K562 (cell line): ENCODE results near the gene TRIAP1. TPM values are rescaled to one million over a fixed set of nuclear protein-coding genes. Genes with fewer than 3 reads are reported as not detected.

ENCODE experiments used
- CREBBP ChIP-seq: IDR thresholded peaks from one replicate; pipeline ENCODE4 v1.6.1; 2012; ENCODE audit warnings: low read depth, mild to moderate bottlenecking, control low read depth, inconsistent platforms, low read length
- CTBP1 ChIP-seq: fragments of 450-650 bp; IDR thresholded peaks from 2 replicates; pipeline ENCODE4 v1.6.1; 2016; ENCODE audit warnings: borderline replicate concordance
- KLF10 ChIP-seq: fragments of 250-450 bp; sonication (Bioruptor Pico); IDR thresholded peaks from 2 replicates; pipeline ENCODE4 v1.6.1; 2021; ENCODE audit warnings: matching md5 sums
- MAFK ChIP-seq: IDR thresholded peaks from 2 replicates; pipeline ENCODE4 v1.6.1; 2011; ENCODE audit warnings: low read length, improper control_type of control experiment
- MEIS2 ChIP-seq: fragments of 450-650 bp; IDR thresholded peaks from 2 replicates; pipeline ENCODE4 v1.6.1; 2014; ENCODE audit warnings: mild to moderate bottlenecking; ENCODE audit not compliant: partially characterized antibody
- NFYB ChIP-seq: IDR thresholded peaks from 2 replicates; pipeline ENCODE4 v1.6.1; 2011; ENCODE audit warnings: mild to moderate bottlenecking, moderate library complexity; ENCODE audit not compliant: insufficient read length; ENCODE audit errors: extremely low read depth
- SNRNP70 ChIP-seq: fragments of 200-400 bp; formaldehyde crosslinking; optimal IDR thresholded peaks from 2 replicates; pipeline ENCODE3; 2017; ENCODE audit warnings: low read depth, low read length
- SP1 ChIP-seq: sonication (generic); formaldehyde crosslinking; IDR thresholded peaks from 2 replicates; pipeline ENCODE4 v1.8.1; 2022; ENCODE audit warnings: mild to moderate bottlenecking, missing genetic modification reagents
- THAP12 ChIP-seq: fragments of 250-450 bp; sonication (Bioruptor Pico); IDR thresholded peaks from 2 replicates; pipeline ENCODE4 v1.9.0; 2021; ENCODE audit warnings: mild to moderate bottlenecking, inconsistent platforms
- ZBTB2 ChIP-seq: fragments of 450-650 bp; IDR thresholded peaks from 2 replicates; pipeline ENCODE4 v1.6.1; 2016; ENCODE audit warnings: antibody characterized with exemption
- ZBTB5 ChIP-seq: fragments of 450-650 bp; IDR thresholded peaks from 2 replicates; pipeline ENCODE4 v1.6.1; 2017; ENCODE audit warnings: antibody characterized with exemption
- ZBTB9 ChIP-seq: fragments of 450-650 bp; formaldehyde crosslinking; IDR thresholded peaks from 2 replicates; pipeline ENCODE4 v1.4.0; 2020; ENCODE audit warnings: mild to moderate bottlenecking, moderate library complexity
- ZNF395 ChIP-seq: fragments of 200-800 bp; sonication (Bioruptor generic); IDR thresholded peaks from 2 replicates; pipeline ENCODE4 v1.6.1; 2017; ENCODE audit warnings: missing genetic modification characterization, missing compliant biosample characterization
- polyA plus RNA-seq, 8 experiments: library from polyadenylated mRNA; depleted of rRNA in 4 of 8; stranded (reverse) in 5 of 8; unstranded in 3 of 8; fragments of >200 nt; fragmentation: Nextera tagmentation in 2 of 8; fragmentation: Illumina TruSeq in 1 of 8; extraction: Ambion mirVana in 2 of 8; extraction: Trizol in 1 of 8; gene quantifications; 2 replicates each; pipeline versions ENCODE4 v1.2.1 to v1.2.3, GENCODE V29; 2011 to 2014; ENCODE audit warnings: inconsistent platforms in 1 of 8, missing spikeins in 1 of 8
- total RNA-seq, 7 experiments: library from RNA; depleted of rRNA in 6 of 7; stranded (reverse); fragments of >200 nt in 6 of 7; fragmentation: Illumina TruSeq in 2 of 7; extraction: Trizol in 2 of 7; gene quantifications; 2 replicates each; pipeline versions ENCODE4 v1.2.1 to v1.2.3, GENCODE V29; 2011 to 2021; ENCODE audit warnings: low replicate concordance in 1 of 7

The TRIAP1 gene
- total and polyA plus RNA-seq, 9 of the 15 experiments (the other 6 are each of a cell fraction or from before 2014, with no cell fraction given): 37.3 to 354 (median 65.4) TPM

GRCh38 chr12:120437735-120438494 lies 8.3 kb downstream of the TRIAP1 start, which contains the start of gene COX6A1 (continued):
- TF ChIP-seq ZBTB2: peak; percentile 98
- no peak for TF ChIP-seq MAFK
- TF ChIP-seq SNRNP70: no peak
- TF ChIP-seq NFYB: no peak
- peak; percentile 76 for TF ChIP-seq SP1 (CRISPR knock-in tag)
- no peak for TF ChIP-seq ZNF395 (CRISPR knock-in tag)
- no peak for TF ChIP-seq ZBTB5
- no peak for TF ChIP-seq THAP12 (CRISPR knock-in tag)
- TF ChIP-seq MEIS2: peak; percentile 95
- no peak for TF ChIP-seq ZBTB9
- peak; percentile 82 for TF ChIP-seq CTBP1
- TF ChIP-seq CREBBP: no peak
- no peak for TF ChIP-seq KLF10
